Liver (tissue), 9 donors: ENCODE measurements around the gene BDKRB2. TPM values are rescaled to one million over a fixed set of nuclear protein-coding genes. Genes with fewer than 3 reads are reported as not detected.

Experiments
- DNase-seq: peaks from one replicate; pipeline ENCODE4 v3.0.0-alpha.2; 2017; ENCODE audit warnings: low spot score
- H3K27ac ChIP-seq, 2 donors: one replicate each; pipeline ENCODE4 v1.7.0; 2013; ENCODE audit warnings: inconsistent platforms in 2 of 2, low read length in 2 of 2, control low read depth in 1 of 2, low read depth in 1 of 2, mild to moderate bottlenecking in 1 of 2
- H3K27me3 ChIP-seq, 4 donors: one replicate each; pipeline versions ENCODE4 v1.6.1 to v1.7.0; 2013; ENCODE audit warnings: low read length in 3 of 4, inconsistent platforms in 1 of 4, mild to moderate bottlenecking in 1 of 4, moderate library complexity in 1 of 4; ENCODE audit not compliant: control insufficient read depth in 4 of 4, insufficient read depth in 4 of 4
- H3K36me3 ChIP-seq, 4 donors: one replicate each; pipeline versions ENCODE4 v1.6.1 to v1.7.0; 2013; ENCODE audit warnings: low read length in 3 of 4, mild to moderate bottlenecking in 3 of 4, low read depth in 1 of 4, moderate library complexity in 1 of 4; ENCODE audit not compliant: control insufficient read depth in 4 of 4, insufficient read depth in 3 of 4
- H3K4me1 ChIP-seq, 4 donors: one replicate each; pipeline versions ENCODE4 v1.6.1 to v1.7.0; 2013; ENCODE audit warnings: low read length in 3 of 4, mild to moderate bottlenecking in 3 of 4, moderate library complexity in 1 of 4; ENCODE audit not compliant: control insufficient read depth in 4 of 4, insufficient read depth in 4 of 4
- H3K4me3 ChIP-seq, 3 donors: one replicate each; pipeline versions ENCODE4 v1.6.1 to v1.7.0; 2013; ENCODE audit warnings: low read length in 3 of 3, control low read depth in 1 of 3, low read depth in 1 of 3, mild to moderate bottlenecking in 1 of 3
- H3K9ac ChIP-seq, 2 donors: one replicate each; pipeline ENCODE4 v1.7.0; 2013; ENCODE audit warnings: low read length in 2 of 2, mild to moderate bottlenecking in 2 of 2, moderate library complexity in 2 of 2, control low read depth in 1 of 2, low read depth in 1 of 2
- H3K9me3 ChIP-seq, 4 donors: one replicate each; pipeline versions ENCODE4 v1.6.1 to v1.7.0; 2013; ENCODE audit warnings: low read length in 3 of 4; ENCODE audit not compliant: control insufficient read depth in 4 of 4
- EGR1 ChIP-seq, 2 donors: IDR thresholded peaks; 2 replicates each; pipeline ENCODE4 v1.6.1; 2016 to 2018; ENCODE audit warnings: antibody characterized with exemption in 2 of 2, low read depth in 2 of 2
- FOXA1 ChIP-seq: IDR thresholded peaks from 2 replicates; pipeline ENCODE4 v1.6.1; 2016; ENCODE audit warnings: antibody characterized with exemption
- FOXA2 ChIP-seq: IDR thresholded peaks from 2 replicates; pipeline ENCODE4 v1.6.1; 2016; ENCODE audit warnings: antibody characterized with exemption
- GABPA ChIP-seq, 2 donors: IDR thresholded peaks in 1 of 2; conservative IDR thresholded peaks in 1 of 2; 2 replicates each; pipeline ENCODE4 v1.6.1; 2016; ENCODE audit warnings: antibody characterized with exemption in 2 of 2, mild to moderate bottlenecking in 1 of 2, moderate library complexity in 1 of 2
- HNF4A ChIP-seq, 2 donors: conservative IDR thresholded peaks; 2 replicates each; pipeline ENCODE4 v1.6.1; 2016; ENCODE audit warnings: antibody characterized with exemption in 2 of 2, mild to moderate bottlenecking in 2 of 2
- HNF4G ChIP-seq: IDR thresholded peaks from 2 replicates; pipeline ENCODE4 v1.6.1; 2016; ENCODE audit warnings: antibody characterized with exemption
- JUND ChIP-seq, 2 donors: IDR thresholded peaks; 2 replicates each; pipeline ENCODE4 v1.6.1; 2016; ENCODE audit warnings: antibody characterized with exemption in 2 of 2
- NR2F2 ChIP-seq: IDR thresholded peaks from 2 replicates; pipeline ENCODE4 v1.6.1; 2016; ENCODE audit warnings: antibody characterized with exemption
- RAD21 ChIP-seq, 2 donors: IDR thresholded peaks; 2 replicates each; pipeline ENCODE4 v1.6.1; 2016; ENCODE audit warnings: antibody characterized with exemption in 2 of 2, mild to moderate bottlenecking in 2 of 2
- RXRA ChIP-seq, 2 donors: IDR thresholded peaks; 2 replicates each; pipeline ENCODE4 v1.6.1; 2017 to 2018; ENCODE audit warnings: antibody characterized with exemption in 2 of 2, mild to moderate bottlenecking in 1 of 2
- SP1 ChIP-seq: IDR thresholded peaks from 2 replicates; pipeline ENCODE4 v1.6.1; 2018; ENCODE audit warnings: antibody characterized with exemption, mild to moderate bottlenecking
- TAF1 ChIP-seq: conservative IDR thresholded peaks from 2 replicates; pipeline ENCODE4 v1.6.1; 2016; ENCODE audit warnings: antibody characterized with exemption, mild to moderate bottlenecking
- YY1 ChIP-seq: IDR thresholded peaks from 2 replicates; pipeline ENCODE4 v1.6.1; 2016; ENCODE audit warnings: antibody characterized with exemption, mild to moderate bottlenecking
- WGBS: extraction: QIAGEN DNeasy Blood & Tissue Kit; methylation state at CpG from one replicate; pipeline ENCODE4 v1.1.7; 2013; 5-methylcytosine and 5-hydroxymethylcytosine counted together
- polyA plus RNA-seq, 2 donors: library from polyadenylated mRNA; stranded (reverse) in 1 of 2; unstranded in 1 of 2; fragments of 200-250 nt in 1 of 2; fragments of >200 nt in 1 of 2; fragmentation: Nextera tagmentation in 1 of 2; extraction: Ambion mirVana in 1 of 2; gene quantifications; one replicate each; pipeline versions ENCODE4 v1.2.1 to v1.2.3, GENCODE V29; 2013 to 2015
- total RNA-seq, 2 donors: library from RNA; depleted of rRNA; stranded (reverse); fragments of >200 nt; gene quantifications; one replicate each; pipeline ENCODE4 v1.2.3, GENCODE V29; 2014
- TF ChIP-seq, protein P1 (sequence below): IDR thresholded peaks from 2 replicates; pipeline ENCODE4 v1.6.1; 2016; ENCODE audit warnings: antibody characterized with exemption
- TF ChIP-seq, protein P2 (sequence below): IDR thresholded peaks from 2 replicates; pipeline ENCODE4 v1.6.1; 2016; ENCODE audit warnings: antibody characterized with exemption, mild to moderate bottlenecking
- TF ChIP-seq, protein P3 (sequence below): IDR thresholded peaks from 2 replicates; pipeline ENCODE4 v1.6.1; 2016; ENCODE audit warnings: antibody characterized with exemption
- TF ChIP-seq, protein P4 (sequence below): fragments of 150-350 bp; IDR thresholded peaks from 2 replicates; pipeline ENCODE4 v1.5.1; 2017; ENCODE audit warnings: improper control_type of control experiment, low read depth, low read length; ENCODE audit not compliant: missing input control
- TF ChIP-seq, protein P5 (sequence below): IDR thresholded peaks from 2 replicates; pipeline ENCODE4 v1.6.1; 2016; ENCODE audit warnings: antibody characterized with exemption
- donor health status: healthy.
- donor health status: healthy.
- donor health status: healthy.
- donor health status: healthy.
- donor health status: healthy.

BDKRB2 gene
- total and polyA plus RNA-seq, 4 donors = 0.10 to 0.25 (median 0.17) TPM

DNA sequence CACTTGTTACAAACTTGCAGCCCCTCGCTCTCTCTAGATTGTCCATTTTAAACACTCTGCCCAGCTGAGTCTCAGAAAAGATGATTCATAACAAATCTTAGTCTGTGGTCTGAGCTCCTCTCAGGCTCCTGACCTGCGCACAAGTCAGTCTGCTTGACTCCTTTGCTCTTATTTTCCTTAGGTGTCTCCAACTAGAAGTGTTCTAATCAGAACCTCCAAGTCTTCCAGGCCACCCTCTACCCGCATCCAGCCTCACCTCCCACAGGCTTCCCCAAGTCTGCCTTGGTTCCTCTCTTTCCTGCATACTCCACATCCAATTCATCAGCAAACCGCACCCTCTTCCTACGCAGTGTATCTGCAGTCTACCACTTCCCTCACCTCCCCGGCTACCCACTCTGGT lies 42.4 kb upstream of the BDKRB2 start:
- DNase-seq = peak; percentile 24
- Histone ChIP-seq H3K9me3 (no peaks in the 10 kb centered on the region), H3K4me1 (peaks cover 0 to 8% (median 3%) of the 10 kb centered on the region in 4 donors), H3K27me3 (no peaks in the 10 kb centered on the region), H3K36me3 (no peaks in the 10 kb centered on the region), H3K9ac (no peak overlapping the region), H3K4me3 (no peak overlapping the region), H3K27ac (no peak overlapping the region)
- 95% methylated on average over 6 of the region's 6 CpGs for WGBS
- TF ChIP-seq SP1 (no peak), NR2F2 (no peak), FOXA2 (no peak), FOXA1 (no peak), EGR1 (IDR thresholded peaks at IDR 0.05; ENCODE audit: low read depth in 2 of 2) (no peak), JUND (IDR thresholded peaks at IDR 0.05) (no peak), TAF1 (no peak), RXRA (IDR thresholded peaks at IDR 0.05) (no peak), HNF4G (no peak), HNF4A (conservative IDR thresholded peaks at IDR 0.05) (no peak), RAD21 (IDR thresholded peaks at IDR 0.05) (no peak), YY1 (no peak), GABPA (IDR thresholded peaks at IDR 0.05 in 1 of 2, conservative IDR thresholded peaks at IDR 0.05 in 1 of 2) (no peak)
- TF ChIP-seq, protein P1, sequence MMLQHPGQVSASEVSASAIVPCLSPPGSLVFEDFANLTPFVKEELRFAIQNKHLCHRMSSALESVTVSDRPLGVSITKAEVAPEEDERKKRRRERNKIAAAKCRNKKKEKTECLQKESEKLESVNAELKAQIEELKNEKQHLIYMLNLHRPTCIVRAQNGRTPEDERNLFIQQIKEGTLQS = no peak
- TF ChIP-seq, protein P2, sequence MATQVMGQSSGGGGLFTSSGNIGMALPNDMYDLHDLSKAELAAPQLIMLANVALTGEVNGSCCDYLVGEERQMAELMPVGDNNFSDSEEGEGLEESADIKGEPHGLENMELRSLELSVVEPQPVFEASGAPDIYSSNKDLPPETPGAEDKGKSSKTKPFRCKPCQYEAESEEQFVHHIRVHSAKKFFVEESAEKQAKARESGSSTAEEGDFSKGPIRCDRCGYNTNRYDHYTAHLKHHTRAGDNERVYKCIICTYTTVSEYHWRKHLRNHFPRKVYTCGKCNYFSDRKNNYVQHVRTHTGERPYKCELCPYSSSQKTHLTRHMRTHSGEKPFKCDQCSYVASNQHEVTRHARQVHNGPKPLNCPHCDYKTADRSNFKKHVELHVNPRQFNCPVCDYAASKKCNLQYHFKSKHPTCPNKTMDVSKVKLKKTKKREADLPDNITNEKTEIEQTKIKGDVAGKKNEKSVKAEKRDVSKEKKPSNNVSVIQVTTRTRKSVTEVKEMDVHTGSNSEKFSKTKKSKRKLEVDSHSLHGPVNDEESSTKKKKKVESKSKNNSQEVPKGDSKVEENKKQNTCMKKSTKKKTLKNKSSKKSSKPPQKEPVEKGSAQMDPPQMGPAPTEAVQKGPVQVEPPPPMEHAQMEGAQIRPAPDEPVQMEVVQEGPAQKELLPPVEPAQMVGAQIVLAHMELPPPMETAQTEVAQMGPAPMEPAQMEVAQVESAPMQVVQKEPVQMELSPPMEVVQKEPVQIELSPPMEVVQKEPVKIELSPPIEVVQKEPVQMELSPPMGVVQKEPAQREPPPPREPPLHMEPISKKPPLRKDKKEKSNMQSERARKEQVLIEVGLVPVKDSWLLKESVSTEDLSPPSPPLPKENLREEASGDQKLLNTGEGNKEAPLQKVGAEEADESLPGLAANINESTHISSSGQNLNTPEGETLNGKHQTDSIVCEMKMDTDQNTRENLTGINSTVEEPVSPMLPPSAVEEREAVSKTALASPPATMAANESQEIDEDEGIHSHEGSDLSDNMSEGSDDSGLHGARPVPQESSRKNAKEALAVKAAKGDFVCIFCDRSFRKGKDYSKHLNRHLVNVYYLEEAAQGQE = no peak
- TF ChIP-seq, protein P3, sequence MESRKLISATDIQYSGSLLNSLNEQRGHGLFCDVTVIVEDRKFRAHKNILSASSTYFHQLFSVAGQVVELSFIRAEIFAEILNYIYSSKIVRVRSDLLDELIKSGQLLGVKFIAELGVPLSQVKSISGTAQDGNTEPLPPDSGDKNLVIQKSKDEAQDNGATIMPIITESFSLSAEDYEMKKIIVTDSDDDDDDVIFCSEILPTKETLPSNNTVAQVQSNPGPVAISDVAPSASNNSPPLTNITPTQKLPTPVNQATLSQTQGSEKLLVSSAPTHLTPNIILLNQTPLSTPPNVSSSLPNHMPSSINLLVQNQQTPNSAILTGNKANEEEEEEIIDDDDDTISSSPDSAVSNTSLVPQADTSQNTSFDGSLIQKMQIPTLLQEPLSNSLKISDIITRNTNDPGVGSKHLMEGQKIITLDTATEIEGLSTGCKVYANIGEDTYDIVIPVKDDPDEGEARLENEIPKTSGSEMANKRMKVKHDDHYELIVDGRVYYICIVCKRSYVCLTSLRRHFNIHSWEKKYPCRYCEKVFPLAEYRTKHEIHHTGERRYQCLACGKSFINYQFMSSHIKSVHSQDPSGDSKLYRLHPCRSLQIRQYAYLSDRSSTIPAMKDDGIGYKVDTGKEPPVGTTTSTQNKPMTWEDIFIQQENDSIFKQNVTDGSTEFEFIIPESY = no peak
- TF ChIP-seq, protein P4, sequence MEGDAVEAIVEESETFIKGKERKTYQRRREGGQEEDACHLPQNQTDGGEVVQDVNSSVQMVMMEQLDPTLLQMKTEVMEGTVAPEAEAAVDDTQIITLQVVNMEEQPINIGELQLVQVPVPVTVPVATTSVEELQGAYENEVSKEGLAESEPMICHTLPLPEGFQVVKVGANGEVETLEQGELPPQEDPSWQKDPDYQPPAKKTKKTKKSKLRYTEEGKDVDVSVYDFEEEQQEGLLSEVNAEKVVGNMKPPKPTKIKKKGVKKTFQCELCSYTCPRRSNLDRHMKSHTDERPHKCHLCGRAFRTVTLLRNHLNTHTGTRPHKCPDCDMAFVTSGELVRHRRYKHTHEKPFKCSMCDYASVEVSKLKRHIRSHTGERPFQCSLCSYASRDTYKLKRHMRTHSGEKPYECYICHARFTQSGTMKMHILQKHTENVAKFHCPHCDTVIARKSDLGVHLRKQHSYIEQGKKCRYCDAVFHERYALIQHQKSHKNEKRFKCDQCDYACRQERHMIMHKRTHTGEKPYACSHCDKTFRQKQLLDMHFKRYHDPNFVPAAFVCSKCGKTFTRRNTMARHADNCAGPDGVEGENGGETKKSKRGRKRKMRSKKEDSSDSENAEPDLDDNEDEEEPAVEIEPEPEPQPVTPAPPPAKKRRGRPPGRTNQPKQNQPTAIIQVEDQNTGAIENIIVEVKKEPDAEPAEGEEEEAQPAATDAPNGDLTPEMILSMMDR = no peak
- TF ChIP-seq, protein P5, sequence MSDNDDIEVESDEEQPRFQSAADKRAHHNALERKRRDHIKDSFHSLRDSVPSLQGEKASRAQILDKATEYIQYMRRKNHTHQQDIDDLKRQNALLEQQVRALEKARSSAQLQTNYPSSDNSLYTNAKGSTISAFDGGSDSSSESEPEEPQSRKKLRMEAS = no peak
